NCI-H774 (cell line): Measurements from ENCODE around the gene PRPF31.
"Not testable (repeated sequence)": the region's sequence is repeated elsewhere in the genome, so short reads cannot be mapped to it uniquely, and the experiment has no call there.

Experiments used
- DNase-seq: peaks from one replicate; lab custom pipeline; 2025; lab: John Stamatoyannopoulos, UW

The PRPF31 gene

GRCh38 chr19:54162884-54163283 lies 47.3 kb downstream of the PRPF31 start:
- no peak for DNase-seq

GRCh38 chr19:54164369-54165068 lies 49.0 kb downstream of the PRPF31 start:
- peak; percentile 75 for DNase-seq

GRCh38 chr19:54165222-54165621 lies 49.7 kb downstream of the PRPF31 start:
- DNase-seq: no peak

- DNase-seq: peak; percentile 68
Measured at GRCh38 chr19:54168174-54168917, 52.8 kb downstream of the PRPF31 start.

- no peak for DNase-seq
Measured at GRCh38 chr19:54169149-54169740, 53.7 kb downstream of the PRPF31 start.

DNA sequence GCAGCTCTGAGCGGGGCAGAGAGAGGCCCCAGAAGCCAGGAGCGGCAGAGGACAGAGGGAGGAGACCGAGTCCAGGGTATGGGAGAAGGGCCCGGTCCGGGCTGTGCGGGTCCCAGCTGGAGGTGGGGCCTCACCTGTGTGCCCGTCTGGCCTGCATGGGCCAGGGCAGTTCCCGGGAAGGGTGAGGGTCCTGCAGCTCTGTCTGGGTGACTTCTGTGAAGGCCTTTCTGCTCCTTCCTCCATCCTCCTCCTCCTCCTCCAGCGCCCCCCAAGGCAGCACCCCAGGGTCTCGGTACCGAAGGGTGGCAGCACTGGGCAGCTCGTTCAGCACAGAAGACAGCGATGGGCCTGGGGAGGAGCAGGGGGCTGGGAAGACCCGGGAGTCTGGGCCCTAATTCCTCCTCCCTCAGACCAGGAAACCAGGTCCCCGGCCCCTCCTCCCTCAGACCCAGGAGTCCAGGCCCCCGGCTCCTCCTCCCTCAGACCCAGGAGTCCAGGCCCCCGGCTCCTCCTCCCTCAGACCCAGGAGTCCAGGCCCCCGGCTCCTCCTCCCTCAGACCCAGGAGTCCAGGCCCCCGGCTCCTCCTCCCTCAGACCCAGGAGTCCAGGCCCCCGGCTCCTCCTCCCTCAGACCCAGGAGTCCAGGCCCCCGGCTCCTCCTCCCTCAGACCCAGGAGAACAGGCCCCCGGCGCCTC lies 56.3 kb downstream of the PRPF31 start:
- not testable (repeated sequence) for DNase-seq

DNA sequence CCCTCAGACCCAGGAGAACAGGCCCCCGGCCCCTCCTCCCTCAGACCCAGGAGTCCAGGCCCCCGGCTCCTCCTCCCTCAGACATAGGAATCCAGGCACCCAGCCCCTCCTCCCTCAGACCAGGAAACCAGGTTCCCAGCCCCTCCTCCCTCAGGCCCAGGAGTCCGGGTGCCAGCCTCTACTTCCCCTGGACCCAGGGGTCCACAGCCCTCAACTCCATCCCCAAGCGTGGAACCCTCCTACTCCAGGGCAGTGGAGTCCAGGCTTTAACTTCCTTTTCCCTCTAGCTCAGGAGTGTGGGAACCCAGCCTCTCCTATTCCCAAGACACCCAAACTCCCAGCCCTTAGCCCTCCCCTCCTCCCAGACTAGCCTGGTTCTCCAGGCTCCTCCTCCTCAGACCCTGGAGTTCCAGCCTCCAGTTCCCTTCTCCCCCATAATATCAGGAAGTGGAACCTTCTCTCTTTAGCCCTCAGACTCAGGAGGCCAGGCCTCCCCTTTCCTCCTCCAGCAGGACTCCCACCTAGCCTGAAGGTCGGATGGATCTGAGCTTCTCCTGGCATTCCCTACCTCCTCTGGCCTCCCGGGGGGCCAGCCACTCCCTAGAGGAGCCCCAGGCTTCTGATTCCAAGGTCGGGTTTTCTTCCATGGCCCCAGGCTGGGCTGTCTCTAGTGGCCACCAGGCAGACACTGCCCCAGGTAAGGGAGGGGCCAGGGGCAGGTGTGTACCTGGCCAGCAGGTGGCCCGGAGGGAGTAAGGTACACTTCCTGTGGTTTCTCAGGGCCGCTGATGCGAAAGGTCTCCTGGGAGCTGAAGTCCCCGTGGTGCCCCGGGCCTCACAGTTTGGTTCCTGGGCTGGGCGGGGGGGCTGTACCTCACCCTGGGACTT lies 57.2 kb downstream of the PRPF31 start, which contains the start of gene TMC4:
Gene TMC4, minus strand, starts transcription at position 690 of the 888 bp plus-strand sequence. Its CDS starts 43 bp downstream, at position 647.
- peak; percentile 79 for DNase-seq

- no peak for DNase-seq
Measured at GRCh38 chr19:54173359-54173699, 57.8 kb downstream of the PRPF31 start.

DNA sequence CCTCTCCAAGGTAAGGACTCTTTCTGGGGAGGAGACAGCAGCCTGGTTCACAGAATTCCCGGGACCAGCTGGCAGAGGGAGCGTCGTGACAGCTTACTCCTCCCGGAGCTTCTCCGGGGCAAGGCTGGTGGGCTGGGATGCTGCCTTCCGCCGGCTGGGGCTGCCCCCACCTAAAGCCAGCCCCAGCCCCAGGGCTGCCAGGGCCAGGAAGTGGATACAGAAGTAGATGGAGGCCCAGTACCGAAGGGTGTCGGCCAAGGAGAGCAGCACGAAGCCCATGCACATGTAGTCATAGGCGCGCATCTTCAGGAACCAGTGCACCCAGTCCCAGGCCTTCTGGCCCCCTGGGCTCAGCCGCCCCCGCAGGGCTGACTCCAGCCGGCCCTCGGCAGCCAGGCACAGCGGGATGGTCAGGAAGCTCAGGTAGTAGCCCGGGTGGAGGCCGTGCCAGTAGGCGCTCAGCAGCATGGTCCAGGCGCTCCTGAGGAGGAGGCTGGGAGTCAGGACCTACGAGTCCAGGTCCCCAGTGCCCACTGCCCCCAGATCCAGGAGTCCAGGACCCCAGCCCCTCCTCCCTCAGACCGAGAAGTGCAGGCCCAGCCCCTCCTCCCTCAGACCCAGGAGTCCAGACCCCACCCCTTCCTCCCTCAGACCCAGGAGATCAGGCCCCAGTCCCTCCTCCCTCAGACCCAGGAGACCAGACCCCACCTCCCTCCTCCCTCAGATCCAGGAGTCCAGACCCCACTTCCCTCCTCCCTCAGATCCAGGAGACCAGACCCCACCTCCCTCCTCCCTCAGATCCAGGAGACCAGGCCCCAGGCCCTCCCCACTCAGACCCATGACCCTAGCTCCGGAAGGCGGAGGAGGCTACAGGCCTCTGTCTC lies 58.6 kb downstream of the PRPF31 start:
- DNase-seq: no peak

DNA sequence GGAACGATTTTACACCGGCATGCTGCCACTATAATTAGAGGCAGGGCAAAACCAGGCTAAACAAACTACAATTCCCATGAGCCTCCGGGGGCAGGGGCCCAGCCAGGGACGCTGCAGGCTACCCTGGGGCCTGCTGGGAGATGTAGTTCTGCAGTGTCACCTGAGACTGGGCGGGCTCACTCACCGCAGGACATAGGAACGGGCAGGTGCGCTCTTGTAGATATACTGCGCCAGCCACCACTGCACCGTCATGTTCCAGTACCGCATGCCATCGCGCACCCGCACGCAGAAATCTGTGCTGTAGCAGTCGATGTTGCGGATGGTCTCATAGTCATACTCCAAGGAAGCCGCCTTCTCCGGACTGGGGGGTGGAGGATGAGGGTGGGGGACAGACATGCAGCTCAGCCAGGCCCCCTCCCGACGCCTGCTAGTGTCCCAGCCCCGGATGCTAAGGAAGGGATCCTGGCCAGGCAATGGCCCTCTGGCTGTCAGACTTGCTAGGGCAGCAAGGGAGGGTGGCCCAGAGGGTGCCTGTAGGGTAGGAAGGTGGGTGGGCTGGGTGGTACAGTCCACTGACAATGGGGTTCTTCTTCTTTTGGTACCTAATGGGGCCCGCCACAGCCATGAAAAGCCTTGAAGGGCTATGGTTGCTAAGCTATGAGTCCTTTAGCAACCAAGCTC lies 63.2 kb downstream of the PRPF31 start:
- no peak for DNase-seq

DNA sequence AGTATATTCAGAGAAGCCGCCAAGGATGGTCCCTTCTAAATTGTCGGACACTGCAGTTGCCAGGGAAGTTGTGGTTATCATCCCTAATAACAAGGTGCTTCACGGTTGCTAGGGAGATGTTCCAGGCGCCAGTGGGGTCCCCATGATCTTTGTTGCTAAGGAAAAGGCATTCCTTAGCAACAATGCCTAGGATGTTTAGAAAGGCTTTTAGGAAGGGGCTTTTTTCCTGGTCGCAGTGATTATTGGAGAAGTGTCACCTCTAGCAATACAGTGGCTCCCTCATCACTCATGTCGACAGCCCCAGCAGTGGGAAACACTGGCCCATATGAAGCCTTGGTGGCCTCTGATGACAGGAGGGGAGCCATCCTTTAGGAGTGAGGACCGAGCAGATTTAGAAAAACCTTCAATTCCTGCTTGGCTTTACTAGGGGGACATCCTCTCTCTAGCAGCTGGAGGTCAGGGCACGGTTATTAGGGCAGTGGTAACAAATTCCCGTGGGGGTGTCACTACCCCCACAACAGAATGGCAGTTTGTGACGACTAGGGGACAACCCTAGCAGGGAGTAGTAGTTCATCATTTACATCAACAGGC lies 63.8 kb downstream of the PRPF31 start:
- no peak for DNase-seq

GRCh38 chr19:54179921-54180461 lies 64.4 kb downstream of the PRPF31 start:
- DNase-seq: no peak

- DNase-seq: no peak
Measured at GRCh38 chr19:54180691-54181091, 65.1 kb downstream of the PRPF31 start.
